Fibroblast of lung (primary cell): ENCODE results near the gene BANF2. TPM values are rescaled to one million over a fixed set of nuclear protein-coding genes. Genes with fewer than 3 reads are reported as not detected.

Experiments used
- DNase-seq, 2 donors: peaks; one replicate each; pipeline versions ENCODE4 v3.0.0 to v3.0.0-alpha.2; 2010; ENCODE audit warnings: low read depth in 2 of 2
- H2AFZ ChIP-seq: 2 replicates; pipeline ENCODE4 v1.5.1; 2012; ENCODE audit warnings: low read length, control low read depth, inconsistent platforms
- H3K27ac ChIP-seq: 2 replicates; pipeline ENCODE4 v1.5.1; 2011; ENCODE audit warnings: low read length, control low read depth; ENCODE audit not compliant: insufficient read depth
- H3K27me3 ChIP-seq: 2 replicates; pipeline ENCODE4 v1.5.1; 2011; ENCODE audit warnings: mild to moderate bottlenecking, low read length; ENCODE audit not compliant: control insufficient read depth, insufficient read depth
- H3K36me3 ChIP-seq: 2 replicates; pipeline ENCODE4 v1.5.1; 2011; ENCODE audit warnings: low read length; ENCODE audit not compliant: control insufficient read depth, insufficient read depth
- H3K4me1 ChIP-seq: 2 replicates; pipeline ENCODE4 v1.5.1; 2011; ENCODE audit warnings: low read length; ENCODE audit not compliant: control insufficient read depth, insufficient read depth; ENCODE audit errors: extremely low read depth
- H3K4me2 ChIP-seq: 2 replicates; pipeline ENCODE4 v1.5.1; 2011; ENCODE audit warnings: low read length, control low read depth; ENCODE audit not compliant: insufficient read depth; ENCODE audit errors: extremely low read depth
- H3K4me3 ChIP-seq, 4 experiments: fragments of 200-600 bp in 1 of 4; sonication (generic) in 1 of 4; replicated peaks in 1 of 4; 2 replicates each; pipeline ENCODE4 v1.5.1; 2011 to 2016; ENCODE audit warnings: low read length in 4 of 4, low read depth in 3 of 4, mild to moderate bottlenecking in 3 of 4, control low read depth in 2 of 4, inconsistent platforms in 1 of 4, mixed read lengths in 1 of 4; ENCODE audit not compliant: insufficient read depth in 1 of 4; ENCODE audit errors: control extremely low read depth in 1 of 4
- H3K79me2 ChIP-seq: 2 replicates; pipeline ENCODE4 v1.5.1; 2012; ENCODE audit warnings: mild to moderate bottlenecking, low read length, inconsistent platforms; ENCODE audit not compliant: control insufficient read depth, insufficient read depth
- H3K9ac ChIP-seq: 2 replicates; pipeline ENCODE4 v1.5.1; 2011; ENCODE audit warnings: mild to moderate bottlenecking, low read length, control low read depth; ENCODE audit not compliant: insufficient read depth
- H3K9me3 ChIP-seq: 2 replicates; pipeline ENCODE4 v1.5.1; 2012; ENCODE audit warnings: low read depth, low read length; ENCODE audit not compliant: control insufficient read depth, insufficient read depth
- H4K20me1 ChIP-seq: 2 replicates; pipeline ENCODE4 v1.5.1; 2011; ENCODE audit warnings: low read length; ENCODE audit not compliant: control insufficient read depth, insufficient read depth; ENCODE audit errors: extremely low read depth
- CTCF ChIP-seq, 2 donors: IDR thresholded peaks in 1 of 2; conservative IDR thresholded peaks in 1 of 2; 1 replicate in 1 of 2; 2 replicates in 1 of 2; pipeline ENCODE4 v1.5.1; 2011 to 2012; ENCODE audit warnings: low read length in 2 of 2, control low read depth in 1 of 2, inconsistent platforms in 1 of 2, low read depth in 1 of 2, mild to moderate bottlenecking in 1 of 2
- EZH2 ChIP-seq: IDR thresholded peaks from 2 replicates; pipeline ENCODE4 v1.5.1; 2012; ENCODE audit warnings: low read length, control low read depth, mild to moderate bottlenecking; ENCODE audit errors: missing control alignments
- polyA plus RNA-seq, 2 donors: library from polyadenylated mRNA; depleted of rRNA in 1 of 2; stranded (reverse) in 1 of 2; unstranded in 1 of 2; fragments of >200 nt; gene quantifications; 2 replicates each; pipeline ENCODE4 v1.2.1, GENCODE V29; 2011 to 2012; ENCODE audit warnings: missing spikeins in 1 of 2
- total RNA-seq: library from RNA; depleted of rRNA; stranded (reverse); fragments of >200 nt; gene quantifications from 2 replicates; pipeline ENCODE4 v1.2.1, GENCODE V29; 2014

The BANF2 gene
- total and polyA plus RNA-seq, 2 donors (not counting 1 experiment from before 2014, with no cell fraction given), result not detected

DNA sequence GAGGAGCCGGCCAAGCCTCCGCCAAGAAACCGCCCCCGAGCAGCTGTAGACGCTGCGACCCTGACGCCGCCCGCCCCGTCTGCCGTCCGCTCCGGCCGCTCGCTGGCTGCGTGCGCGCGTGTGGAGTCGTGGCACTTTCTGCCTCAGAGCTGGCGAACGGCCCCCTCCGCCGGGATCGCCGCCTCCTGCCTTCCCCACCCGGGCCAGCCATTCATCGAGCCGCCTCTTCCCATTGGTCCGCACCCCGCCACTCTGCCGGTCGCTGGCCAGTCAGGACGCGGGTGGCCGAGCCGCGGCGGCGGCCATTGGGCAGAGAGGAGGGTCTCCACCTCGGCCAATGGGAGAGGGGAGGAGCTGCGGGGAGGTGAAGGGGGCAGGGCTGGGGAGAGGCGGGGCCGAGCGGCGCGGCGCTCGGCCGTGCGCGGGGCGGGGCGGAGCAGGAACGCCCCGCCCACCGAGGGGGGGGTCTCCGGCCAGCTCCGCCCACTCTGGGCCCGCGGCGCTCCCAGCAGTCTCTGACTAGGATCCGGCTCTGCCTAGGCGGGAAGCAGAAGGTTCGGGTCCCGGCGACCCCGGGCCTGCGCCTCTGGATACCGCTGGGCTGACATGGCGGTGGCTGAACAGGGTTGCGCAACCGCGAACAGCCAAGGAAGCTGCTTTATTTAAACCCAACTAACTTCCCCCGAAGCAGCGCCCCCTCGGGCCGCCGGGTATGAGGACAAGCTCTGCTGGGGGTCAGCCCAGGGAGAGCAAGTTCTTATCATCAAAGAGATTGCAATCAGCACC, 17.5 kb upstream of the BANF2 start, which contains the start of gene RRBP1:
TSS of gene RRBP1 (minus strand) at position 140 of the 786 bp plus-strand sequence. CDS start 21,735 bp downstream, outside the sequence.
- Histone ChIP-seq H3K4me1 (peaks cover 7% of the 10 kb centered on the region), H3K36me3 (peaks cover 5% of the 10 kb centered on the region), H4K20me1 (peaks cover 2% of the 10 kb centered on the region), H3K4me2 (peak within 1 kb of the TSS; percentile 17), H3K27me3 (peaks cover 19% of the 10 kb centered on the region), H3K9ac (peak within 1 kb of the TSS; percentile 96), H3K4me3 (peak within 1 kb of the TSS; percentile 53 to 92 (median 71)), H2AFZ (no peak within 1 kb of the TSS), H3K79me2 (peaks cover 38% of the 10 kb centered on the region), H3K27ac (peak within 1 kb of the TSS; percentile 94), H3K9me3 (no peaks in the 10 kb centered on the region)
- peak; percentile 97 for DNase-seq
- TF ChIP-seq CTCF (conservative IDR thresholded peaks at IDR 0.05 in 1 of 2, IDR thresholded peaks at IDR 0.05 in 1 of 2; ENCODE audit: low read depth in 1 of 2, low read length in 2 of 2) (peak; percentile 55 to 71), EZH2 (no peak)

DNA sequence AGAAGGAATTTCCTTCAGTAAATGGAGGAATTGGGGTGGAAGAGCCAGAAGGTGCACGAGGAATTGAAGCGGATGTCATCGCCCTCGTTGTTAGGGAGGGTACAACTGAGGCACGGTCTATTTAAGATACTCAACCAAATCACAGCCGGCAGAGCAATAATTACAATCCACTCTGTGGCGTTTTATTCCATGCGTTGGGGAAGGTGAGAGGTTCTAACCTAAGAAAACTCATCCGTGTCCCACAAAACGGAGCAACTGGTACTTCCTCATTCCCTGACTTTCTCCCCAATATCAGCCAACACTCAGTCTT, 16.9 kb upstream of the BANF2 start:
- DNase-seq, result no peak
- Histone ChIP-seq H3K4me1 (peaks cover 7% of the 10 kb centered on the region), H3K79me2 (peaks cover 33% of the 10 kb centered on the region), H3K36me3 (peaks cover 5% of the 10 kb centered on the region), H3K9ac (no peak overlapping the region), H3K4me3 (peak overlapping the region; percentile 38 to 60 (median 48)), H3K27me3 (peaks cover 23% of the 10 kb centered on the region), H3K9me3 (no peaks in the 10 kb centered on the region), H2AFZ (no peak overlapping the region), H3K27ac (peak overlapping the region; percentile 52), H4K20me1 (peaks cover 2% of the 10 kb centered on the region), H3K4me2 (peak overlapping the region; percentile 17)
- no peak for TF ChIP-seq CTCF (conservative IDR thresholded peaks at IDR 0.05 in 1 of 2, IDR thresholded peaks at IDR 0.05 in 1 of 2; ENCODE audit: low read depth in 1 of 2, low read length in 2 of 2)

DNA sequence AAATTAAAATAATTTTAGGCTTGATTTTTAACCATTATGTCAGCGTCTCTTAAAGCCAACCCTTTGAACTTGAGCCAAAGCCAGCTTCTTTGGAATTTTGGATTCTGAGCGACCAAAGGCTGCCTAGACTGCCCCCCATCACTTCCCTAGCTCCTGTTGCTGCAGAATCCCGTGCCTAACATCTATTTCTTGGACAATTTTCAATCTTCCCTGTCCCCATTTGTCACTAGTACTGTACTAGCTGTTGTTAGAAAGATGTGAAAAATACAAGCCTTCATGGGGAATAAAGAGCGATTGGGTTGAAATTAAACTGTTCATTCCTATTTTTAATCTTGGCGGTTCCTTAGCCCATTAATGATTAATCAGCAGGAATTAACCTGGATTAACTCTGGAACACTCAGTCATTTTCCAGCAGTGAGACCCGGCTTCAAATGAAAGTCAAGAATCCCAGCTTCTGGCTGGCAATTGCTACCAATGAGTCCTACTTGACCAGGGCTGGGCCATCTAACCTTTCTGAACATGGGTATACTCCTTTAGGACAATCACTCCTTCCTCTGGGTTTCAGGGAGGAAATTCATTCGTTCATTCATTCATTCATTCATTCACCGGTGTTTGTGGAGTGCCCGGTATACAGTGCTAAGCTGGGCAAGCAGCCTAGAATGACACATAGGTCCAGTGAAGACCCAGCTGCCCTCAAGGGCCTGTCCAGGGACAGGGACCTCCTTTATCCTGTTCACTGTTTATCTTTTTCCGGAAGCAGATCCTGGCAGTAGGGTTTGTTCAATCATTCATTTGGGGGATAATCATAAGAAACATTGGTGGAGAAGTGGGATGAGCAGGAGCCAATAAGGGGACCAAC, 16.3 kb upstream of the BANF2 start:
- no peak overlapping the region for H3K27ac ChIP-seq
- H3K9ac ChIP-seq, result no peak overlapping the region
- peaks cover 7% of the 10 kb centered on the region for H3K4me1 ChIP-seq
- no peak for DNase-seq
- H4K20me1 ChIP-seq, result peaks cover 2% of the 10 kb centered on the region
- no peaks in the 10 kb centered on the region for H3K9me3 ChIP-seq
- peaks cover 25% of the 10 kb centered on the region for H3K27me3 ChIP-seq
- TF ChIP-seq EZH2, result no peak
- TF ChIP-seq CTCF (conservative IDR thresholded peaks at IDR 0.05 in 1 of 2, IDR thresholded peaks at IDR 0.05 in 1 of 2; ENCODE audit: low read depth in 1 of 2, low read length in 2 of 2), result no peak
- peaks cover 27% of the 10 kb centered on the region for H3K79me2 ChIP-seq
- H3K4me3 ChIP-seq, result no peak overlapping the region
- H2AFZ ChIP-seq, result no peak overlapping the region
- peaks cover 5% of the 10 kb centered on the region for H3K36me3 ChIP-seq
- H3K4me2 ChIP-seq, result no peak overlapping the region
